HT-29 (cell line): ENCODE results near the gene EML4. TPM values are rescaled to one million over a fixed set of nuclear protein-coding genes. Genes with fewer than 3 reads are reported as not detected.
"Not testable (repeated sequence)": the region's sequence is repeated elsewhere in the genome, so short reads cannot be mapped to it uniquely, and the experiment has no call there.

Source experiments
- DNase-seq: peaks from one replicate; pipeline ENCODE4 v3.0.0-alpha.2; 2015; ENCODE audit warnings: low spot score
- total RNA-seq: library from RNA; depleted of rRNA; stranded (reverse); fragments of >200 nt; shearing (Covaris generic); gene quantifications from 2 replicates; pipeline ENCODE4 v1.2.3, GENCODE V29; 2014

The EML4 gene
- total RNA-seq, 1 experiment from 2014 or later = 80.0 TPM

DNA sequence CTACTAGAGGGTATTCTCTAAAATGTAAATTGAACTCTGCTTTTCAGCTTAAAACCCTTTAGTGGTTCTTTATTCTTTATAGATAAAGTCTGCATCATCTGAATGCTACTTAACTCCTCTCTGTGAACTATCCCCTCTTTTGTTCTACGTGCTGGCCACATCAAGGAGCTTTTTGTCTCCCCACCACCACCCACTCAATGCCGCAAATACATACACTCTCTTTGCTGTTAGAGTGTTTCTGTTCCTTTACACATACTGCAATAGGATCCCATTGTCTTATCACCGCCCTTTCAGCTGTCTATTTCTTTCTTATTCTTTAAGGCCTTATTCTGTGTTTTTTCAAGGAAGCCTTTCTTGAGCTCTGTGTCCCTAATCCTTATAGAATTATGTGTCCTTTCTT is 83.3 kb downstream of the EML4 start:
- DNase-seq = no peak

- DNase-seq = no peak
These were observed 85.2 kb downstream of the EML4 start for GRCh38 chr2:42254186-42254895.

DNA sequence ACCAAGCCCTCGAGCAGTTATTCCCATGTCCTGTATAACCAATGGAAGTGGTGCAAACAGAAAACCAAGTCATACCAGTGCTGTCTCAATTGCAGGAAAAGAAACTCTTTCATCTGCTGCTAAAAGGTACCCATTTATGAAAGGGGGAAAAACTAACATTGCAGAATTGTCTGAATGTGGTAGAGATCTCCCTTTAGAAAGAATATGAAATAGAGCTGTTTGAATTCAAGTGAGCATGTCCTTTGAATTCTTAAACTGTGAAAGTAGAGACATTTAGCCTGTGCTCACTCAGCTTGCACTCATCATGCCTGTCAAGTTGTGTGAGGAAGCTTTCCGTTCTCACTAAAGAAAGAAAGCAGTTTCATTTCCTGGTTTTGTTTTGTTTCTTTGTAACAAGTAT is 87.4 kb downstream of the EML4 start:
- no peak for DNase-seq

- no peak for DNase-seq
These were observed 92.5 kb downstream of the EML4 start for GRCh38 chr2:42261518-42262195.

- DNase-seq = no peak
These were observed 97.1 kb downstream of the EML4 start for GRCh38 chr2:42266236-42266635.

GRCh38 chr2:42267530-42267929 is 98.4 kb downstream of the EML4 start:
- no peak for DNase-seq

- DNase-seq = no peak
These were observed 99.5 kb downstream of the EML4 start for GRCh38 chr2:42268528-42269151.

DNA sequence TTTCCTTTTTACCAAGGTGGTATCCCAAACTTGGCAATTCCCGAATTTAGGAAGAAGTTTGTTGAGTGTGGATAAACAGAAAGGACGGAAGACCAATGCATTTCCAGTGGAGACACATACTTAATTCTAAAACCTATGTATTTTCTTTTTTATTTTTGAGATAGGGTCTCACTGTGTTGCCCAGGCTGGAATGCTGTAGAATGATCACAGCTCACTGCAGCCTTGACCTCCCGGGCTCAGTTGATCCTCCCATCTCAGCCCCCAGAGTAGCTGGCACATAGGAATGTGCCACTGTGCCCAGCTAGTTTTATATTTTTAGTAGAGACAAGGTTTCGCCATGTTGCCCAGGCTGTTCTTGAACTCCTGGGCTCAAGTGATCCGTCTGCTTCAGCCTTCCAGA is 101.6 kb downstream of the EML4 start:
- no peak for DNase-seq

DNA sequence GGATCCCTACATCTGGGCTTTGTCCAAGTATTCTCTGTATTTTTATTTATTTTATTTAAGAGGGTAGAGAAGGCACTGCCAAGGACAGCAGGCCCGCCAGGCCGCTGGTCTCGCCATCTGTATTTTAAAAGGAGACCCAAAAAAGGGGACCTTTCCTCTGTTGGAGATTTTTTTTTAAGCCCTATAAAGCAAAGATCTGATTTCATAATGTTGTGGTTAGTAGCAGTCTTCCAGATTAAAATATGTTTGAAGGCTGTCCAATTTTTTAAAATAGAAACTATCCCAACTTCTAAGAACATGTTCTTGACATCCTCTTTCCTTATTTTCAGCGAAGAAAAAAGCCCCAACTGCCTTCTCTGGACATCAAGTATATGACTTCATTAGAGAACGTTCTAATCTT is 102.1 kb downstream of the EML4 start:
- not testable (repeated sequence) for DNase-seq

GRCh38 chr2:42274863-42275262 is 105.7 kb downstream of the EML4 start:
- DNase-seq = peak; percentile 19

- DNase-seq = peak; percentile 7
These were observed 112.4 kb downstream of the EML4 start for GRCh38 chr2:42281416-42282081.

DNA sequence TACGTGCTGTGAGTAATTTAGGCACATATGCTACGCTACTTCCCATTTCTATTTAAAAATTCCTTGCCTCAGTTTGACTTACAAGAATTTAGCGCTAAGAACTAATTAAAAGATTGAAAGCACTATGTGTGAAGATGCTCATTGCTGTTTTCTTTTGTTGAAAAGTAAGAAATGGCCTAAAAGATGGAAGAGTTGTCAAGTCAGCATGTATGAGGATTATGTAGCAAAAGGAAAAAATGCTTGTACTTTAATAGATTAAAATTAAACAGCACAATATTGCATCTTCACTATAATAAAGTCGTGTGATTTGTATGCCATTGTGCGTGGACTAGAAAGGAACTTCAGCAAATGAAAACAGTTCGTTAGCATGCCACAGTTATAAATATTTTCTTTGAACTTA is 114.9 kb downstream of the EML4 start:
- DNase-seq = no peak

GRCh38 chr2:42286268-42286946 is 117.3 kb downstream of the EML4 start:
- no peak for DNase-seq

GRCh38 chr2:42288811-42289210 is 119.7 kb downstream of the EML4 start:
- DNase-seq = no peak

DNA sequence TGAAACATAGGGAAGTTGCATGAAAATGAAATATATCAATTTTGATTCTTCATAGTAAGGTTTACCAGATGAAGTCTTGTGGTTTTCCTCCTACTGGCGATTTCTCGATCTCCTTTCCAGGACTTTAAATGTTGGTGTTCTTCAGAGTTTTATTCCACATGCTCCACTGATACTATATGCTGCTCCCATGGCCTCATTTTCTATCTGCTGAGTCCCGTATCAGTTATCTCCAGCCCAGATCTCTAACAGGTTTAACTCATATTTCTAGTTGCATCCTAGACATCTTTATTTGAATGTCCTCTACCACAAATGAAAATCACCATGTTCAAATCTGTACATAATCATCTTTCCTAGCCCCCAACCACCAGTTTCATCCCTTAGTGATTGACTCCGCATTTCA is 120.1 kb downstream of the EML4 start:
- no peak for DNase-seq

- DNase-seq = no peak
These were observed 120.9 kb downstream of the EML4 start for GRCh38 chr2:42290005-42290404.

- no peak for DNase-seq
These were observed 123.9 kb downstream of the EML4 start for GRCh38 chr2:42293019-42293418.

DNA sequence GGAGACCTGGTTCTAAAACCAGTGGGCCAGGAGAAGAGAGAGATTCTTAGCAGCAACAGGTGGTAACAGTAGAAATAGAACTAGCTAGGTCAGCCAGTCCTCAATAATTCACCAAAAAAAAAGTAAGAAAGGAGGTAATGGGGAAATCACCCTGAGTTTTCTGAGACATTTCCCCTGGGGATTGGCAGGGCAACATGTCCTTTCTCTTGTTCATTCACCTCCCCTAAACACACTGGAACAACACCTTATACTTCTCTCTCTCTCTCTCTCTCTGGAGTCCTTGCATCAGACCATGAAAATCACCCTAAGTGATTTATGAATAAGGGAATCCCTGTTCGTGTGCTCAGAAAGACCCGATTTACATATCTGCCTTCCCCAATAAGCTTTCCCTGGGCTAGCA is 127.1 kb downstream of the EML4 start:
- DNase-seq = no peak

GRCh38 chr2:42297322-42297936 is 128.3 kb downstream of the EML4 start:
- no peak for DNase-seq

DNA sequence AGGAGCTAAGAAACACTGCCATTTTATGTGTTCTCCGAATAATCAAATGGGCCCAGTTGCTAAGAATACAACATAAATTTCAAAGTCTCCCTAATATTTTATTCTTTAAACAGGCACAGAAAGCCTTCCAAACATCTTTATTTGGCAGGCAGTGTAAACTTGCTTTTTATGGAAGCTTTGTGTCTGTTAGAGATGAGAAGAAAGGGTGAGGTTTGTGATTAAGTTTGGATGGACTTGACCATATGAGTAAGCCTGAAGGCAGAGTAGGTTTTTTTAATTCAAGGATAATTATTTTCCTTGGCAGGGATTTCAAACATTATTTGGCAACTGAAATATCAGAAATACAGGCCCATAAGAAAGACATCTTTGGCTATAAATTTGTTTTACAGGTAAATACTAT is 129.0 kb downstream of the EML4 start:
- DNase-seq = no peak

- no peak for DNase-seq
These were observed 130.0 kb downstream of the EML4 start for GRCh38 chr2:42298996-42299754.
